DND-41 (cell line): ENCODE data around the gene RHOJ.

Source experiments
- EZH2 ChIP-seq: IDR thresholded peaks from 3 replicates; pipeline ENCODE4 v1.6.1; 2012; ENCODE audit warnings: borderline replicate concordance, low read depth, mild to moderate bottlenecking, moderate library complexity, low read length, inconsistent platforms; ENCODE audit not compliant: severe bottlenecking
- TF ChIP-seq, protein P1 (sequence below): IDR thresholded peaks from 2 replicates; pipeline ENCODE4 v1.5.1; 2012; ENCODE audit warnings: borderline replicate concordance, low read length, moderate library complexity, mild to moderate bottlenecking; ENCODE audit not compliant: poor library complexity, severe bottlenecking; ENCODE audit errors: extremely low read depth

DNA sequence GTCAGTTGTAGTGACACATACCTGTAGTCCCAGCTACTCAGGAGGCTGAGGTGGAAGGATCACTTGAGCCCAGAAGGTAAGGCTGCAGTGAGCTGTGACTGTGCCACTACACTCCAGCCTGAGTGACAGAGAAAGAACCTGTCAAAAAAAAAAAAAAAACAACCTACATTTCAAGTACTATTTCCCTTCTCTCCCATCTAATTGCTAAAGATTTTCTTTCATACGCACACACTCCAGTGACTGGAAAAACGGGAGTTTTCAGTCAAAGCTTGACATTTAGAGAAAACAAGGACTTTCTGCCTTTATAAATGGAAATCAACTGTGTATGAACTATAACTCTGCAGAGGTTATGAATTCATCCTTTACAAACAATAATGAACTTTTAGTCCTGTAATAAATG, 88.6 kb downstream of the RHOJ start:
- TF ChIP-seq, protein P1, sequence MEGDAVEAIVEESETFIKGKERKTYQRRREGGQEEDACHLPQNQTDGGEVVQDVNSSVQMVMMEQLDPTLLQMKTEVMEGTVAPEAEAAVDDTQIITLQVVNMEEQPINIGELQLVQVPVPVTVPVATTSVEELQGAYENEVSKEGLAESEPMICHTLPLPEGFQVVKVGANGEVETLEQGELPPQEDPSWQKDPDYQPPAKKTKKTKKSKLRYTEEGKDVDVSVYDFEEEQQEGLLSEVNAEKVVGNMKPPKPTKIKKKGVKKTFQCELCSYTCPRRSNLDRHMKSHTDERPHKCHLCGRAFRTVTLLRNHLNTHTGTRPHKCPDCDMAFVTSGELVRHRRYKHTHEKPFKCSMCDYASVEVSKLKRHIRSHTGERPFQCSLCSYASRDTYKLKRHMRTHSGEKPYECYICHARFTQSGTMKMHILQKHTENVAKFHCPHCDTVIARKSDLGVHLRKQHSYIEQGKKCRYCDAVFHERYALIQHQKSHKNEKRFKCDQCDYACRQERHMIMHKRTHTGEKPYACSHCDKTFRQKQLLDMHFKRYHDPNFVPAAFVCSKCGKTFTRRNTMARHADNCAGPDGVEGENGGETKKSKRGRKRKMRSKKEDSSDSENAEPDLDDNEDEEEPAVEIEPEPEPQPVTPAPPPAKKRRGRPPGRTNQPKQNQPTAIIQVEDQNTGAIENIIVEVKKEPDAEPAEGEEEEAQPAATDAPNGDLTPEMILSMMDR = no peak
- no peak for TF ChIP-seq EZH2
